Stimulated activated CD4-positive, alpha-beta T cell treated with anti-CD3 and anti-CD28 coated beads, Interleukin-1b, Interleukin-23, amount 100 ng/mL, for 1 hour (primary cell): ENCODE measurements around the gene HPDL.
A peak's percentile ranks its signal among the peaks of the same experiment; 100 is the strongest.
"Not testable (repeated sequence)": the region's sequence is repeated elsewhere in the genome, so short reads cannot be mapped to it uniquely, and the experiment has no call there.

Source experiments
- DNase-seq, 2 donors: peaks; one replicate each; pipeline ENCODE4 v3.0.0-alpha.2; 2020; ENCODE audit warnings: low read depth in 2 of 2

HPDL gene

DNA sequence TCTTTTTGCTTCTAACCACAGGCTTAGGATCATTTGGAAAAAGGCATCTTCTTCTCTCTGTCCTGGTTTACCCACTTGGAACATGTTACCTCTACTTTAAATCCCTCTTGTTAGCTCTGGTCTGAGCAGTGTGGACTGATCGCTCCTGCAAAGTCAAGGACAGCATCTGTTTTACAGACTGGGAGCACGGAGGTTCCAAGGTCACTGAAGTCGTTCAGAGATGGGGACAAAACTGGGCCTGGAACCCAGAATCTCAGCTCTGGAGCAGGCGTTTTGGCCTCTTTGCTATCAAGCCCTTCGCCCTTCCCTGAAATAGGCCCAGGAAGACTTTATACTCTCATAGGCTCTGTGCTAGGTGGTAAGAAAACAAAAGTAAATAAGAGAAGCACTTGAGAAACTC is 24.8 kb downstream of the HPDL start:
- no peak for DNase-seq

DNA sequence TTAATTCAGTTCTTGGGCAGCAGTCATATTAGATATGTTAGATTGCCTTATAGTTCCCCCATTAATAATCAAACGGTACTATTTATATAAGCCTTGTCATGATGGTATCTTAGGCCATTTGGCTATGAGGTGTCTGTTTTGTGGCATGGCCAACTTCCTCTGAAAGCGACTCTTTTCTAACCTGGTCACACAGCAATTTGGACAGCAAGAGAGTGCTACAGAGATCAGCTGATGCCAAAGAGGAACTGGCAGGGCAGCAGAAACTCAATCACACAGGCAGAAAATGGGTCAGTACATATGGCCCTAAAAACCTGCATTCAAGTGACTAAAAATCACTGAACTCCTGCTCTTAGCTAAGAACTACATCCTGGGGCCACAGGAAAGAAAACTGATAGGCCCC is 27.0 kb downstream of the HPDL start:
- no peak for DNase-seq

DNA sequence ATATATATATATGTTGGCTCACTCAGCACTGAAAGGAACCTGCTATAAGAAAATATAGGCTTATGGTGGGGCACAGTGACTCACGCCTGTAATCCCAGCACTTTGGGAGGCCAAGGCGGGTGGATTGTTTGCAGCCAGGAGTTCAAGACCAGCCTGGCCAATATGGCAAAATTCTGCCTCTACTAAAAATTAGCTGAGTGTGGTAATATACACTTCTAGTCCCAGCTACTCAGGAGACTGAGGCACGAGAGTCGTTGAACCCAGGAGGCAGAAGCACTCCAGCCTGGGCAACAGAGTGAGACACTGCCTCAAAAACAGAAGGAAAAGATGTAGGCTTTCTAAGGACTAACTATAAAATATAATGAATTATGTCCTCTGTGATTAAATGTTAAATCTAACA is 28.1 kb downstream of the HPDL start:
- no peak for DNase-seq

GRCh38 chr1:45355683-45356082 is 29.0 kb downstream of the HPDL start:
- no peak for DNase-seq

DNA sequence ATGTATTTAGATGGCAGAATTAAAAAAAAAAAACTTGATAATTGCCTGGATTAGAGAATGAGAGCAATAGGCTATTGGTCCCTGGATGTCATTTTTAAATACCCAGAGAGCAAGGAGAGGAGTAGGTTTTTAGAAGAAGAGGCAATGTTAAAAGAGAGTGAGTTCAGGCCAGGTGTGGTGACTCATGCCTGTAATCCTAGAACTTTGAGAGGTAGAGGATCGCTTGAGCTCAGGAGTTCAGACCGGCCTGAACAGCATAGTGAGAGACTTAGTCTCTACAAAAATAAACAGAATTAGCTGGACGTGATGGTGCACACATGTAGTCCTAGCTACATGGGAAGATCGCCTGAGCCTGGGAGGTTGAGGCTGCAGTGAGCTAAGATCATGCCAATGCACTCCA is 29.5 kb downstream of the HPDL start:
- no peak for DNase-seq

DNA sequence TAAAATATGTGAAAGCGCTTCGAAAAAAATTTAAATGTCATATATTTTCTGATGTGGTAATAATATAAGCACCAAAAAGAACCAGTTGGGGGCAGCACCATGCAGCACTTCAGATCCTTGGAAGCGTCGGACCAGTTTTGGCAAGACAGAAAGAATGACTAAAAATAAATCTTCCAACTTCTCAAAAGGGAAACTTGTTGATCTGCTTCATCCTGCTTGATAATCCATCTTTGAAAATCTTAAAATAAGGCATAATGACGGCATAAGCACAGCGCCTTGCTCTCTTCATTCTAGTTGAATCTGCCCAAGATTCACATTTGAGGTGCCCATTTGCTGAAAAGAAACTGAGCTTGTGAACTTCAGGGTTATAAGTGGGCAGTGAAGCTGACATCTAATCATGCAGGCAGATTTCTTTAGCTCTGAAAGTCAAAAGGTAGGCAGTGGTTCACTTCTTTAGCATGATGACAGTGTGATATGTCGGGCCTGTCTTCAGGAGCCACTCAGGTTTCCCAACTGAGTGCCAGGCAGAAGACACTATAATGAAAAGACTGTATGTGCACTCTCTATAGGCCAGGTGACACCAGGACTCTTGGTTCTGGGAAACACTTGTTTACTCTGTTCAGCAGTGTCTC is 33.3 kb downstream of the HPDL start:
- peak in 1 of 2 donors; percentile 16 for DNase-seq

- DNase-seq, result not testable (repeated sequence)
These were observed 34.3 kb downstream of the HPDL start for GRCh38 chr1:45360981-45361380.

- DNase-seq, result no peak
These were observed 37.6 kb downstream of the HPDL start for GRCh38 chr1:45364294-45364693.

- no peak for DNase-seq
These were observed 38.4 kb downstream of the HPDL start for GRCh38 chr1:45365051-45365450.

- DNase-seq, result no peak
These were observed 43.9 kb downstream of the HPDL start for GRCh38 chr1:45370575-45370974.

GRCh38 chr1:45373573-45373972 is 46.9 kb downstream of the HPDL start:
- DNase-seq, result no peak

DNA sequence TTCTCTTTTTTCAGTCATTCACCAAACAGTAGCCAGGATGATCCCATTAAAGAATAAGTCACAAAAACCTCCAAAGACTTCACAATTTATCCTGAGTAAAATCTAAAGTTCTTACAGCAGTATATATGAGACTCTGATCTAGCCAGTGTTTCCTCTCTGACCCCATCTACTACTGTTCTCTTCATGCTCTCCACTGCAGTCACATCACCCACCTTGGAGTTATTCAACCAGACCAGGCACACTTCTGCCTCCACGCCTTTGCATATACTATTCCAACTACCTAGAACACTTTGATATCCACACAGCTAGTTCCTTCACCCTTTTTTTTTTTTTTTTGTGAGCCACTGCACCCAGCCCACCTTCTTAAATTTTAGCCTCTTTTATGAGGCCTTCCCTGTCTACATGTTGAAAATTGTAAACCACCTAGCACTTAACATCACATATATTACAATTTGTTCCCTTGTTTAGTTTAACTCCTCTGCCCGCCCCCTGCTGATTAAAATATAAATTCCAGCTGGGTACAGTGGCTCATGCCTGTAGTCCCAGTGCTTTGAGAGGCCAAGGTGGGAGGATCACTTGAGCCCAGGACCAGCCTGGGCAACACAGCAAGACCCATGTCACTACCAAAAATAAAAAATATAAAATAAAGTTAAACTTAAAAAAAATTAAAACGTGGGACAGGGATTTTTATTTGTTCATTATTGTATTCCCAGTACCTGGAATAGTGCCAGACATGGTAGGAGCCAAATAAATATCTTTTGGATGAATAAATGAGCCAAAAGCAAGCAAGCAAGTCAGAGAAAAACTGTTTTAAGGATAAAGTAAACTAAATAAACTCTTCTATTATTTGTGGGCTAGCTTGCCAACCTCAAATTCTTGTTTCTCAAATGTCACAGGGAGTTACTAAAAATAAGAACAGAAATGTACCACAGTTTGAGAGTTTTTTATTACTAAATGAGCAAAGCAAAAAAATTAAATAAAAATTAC is 48.7 kb downstream of the HPDL start:
- DNase-seq, result no peak

- DNase-seq, result no peak
These were observed 51.5 kb downstream of the HPDL start for GRCh38 chr1:45378184-45378583.
